ENCODE results near the gene AKAP8.
"Not testable (repeated sequence)": the region's sequence is repeated elsewhere in the genome, so short reads cannot be mapped to it uniquely, and the experiment has no call there.

The AKAP8 gene

DNA sequence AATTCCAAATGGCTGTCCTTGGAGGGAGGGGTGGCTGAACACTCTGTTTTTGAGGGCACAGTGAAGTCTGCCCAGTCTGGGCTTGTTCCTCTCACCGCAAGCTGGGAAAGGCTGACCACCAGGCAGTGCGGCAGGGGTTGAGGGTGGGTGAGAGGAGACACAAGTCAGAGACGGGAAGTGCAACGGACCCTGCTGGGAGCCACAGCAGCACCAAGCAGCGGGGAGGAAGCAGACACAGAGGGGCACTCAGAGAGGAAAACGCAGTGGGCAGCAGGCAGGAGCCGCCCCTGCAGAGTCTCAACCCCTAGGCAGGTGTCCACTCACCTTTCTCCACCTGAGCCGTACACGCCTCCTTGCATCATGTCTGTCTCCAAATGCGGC is 23.6 kb upstream of the AKAP8 start:
- DNase-seq = no peak

- no peak for DNase-seq
Observed at GRCh38 chr19:15402411-15403150, 23.0 kb upstream of the AKAP8 start.

- no peak for DNase-seq
Observed at GRCh38 chr19:15401397-15401710, 21.8 kb upstream of the AKAP8 start.

GRCh38 chr19:15400521-15401396 is 21.2 kb upstream of the AKAP8 start:
- DNase-seq = no peak

DNA sequence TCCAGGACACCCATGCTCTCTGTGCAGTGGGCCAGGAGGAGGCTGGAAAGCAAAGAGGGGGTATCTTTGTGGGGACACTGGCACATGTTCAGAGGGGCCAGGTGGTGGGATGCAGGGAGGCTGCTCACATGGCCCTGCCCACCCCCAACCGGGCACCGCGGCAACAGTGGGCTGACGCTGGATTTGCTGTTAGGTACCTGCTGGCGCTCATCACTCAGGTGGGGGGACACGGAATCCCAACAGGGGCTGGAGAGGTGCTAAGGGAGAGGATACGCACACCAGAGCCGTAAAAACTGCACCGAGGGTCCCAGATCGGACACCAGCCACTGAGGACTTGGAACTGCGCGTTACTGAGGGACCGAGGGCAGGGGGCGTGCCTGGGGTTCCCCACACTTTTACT is 20.0 kb upstream of the AKAP8 start:
- no peak for DNase-seq

DNA sequence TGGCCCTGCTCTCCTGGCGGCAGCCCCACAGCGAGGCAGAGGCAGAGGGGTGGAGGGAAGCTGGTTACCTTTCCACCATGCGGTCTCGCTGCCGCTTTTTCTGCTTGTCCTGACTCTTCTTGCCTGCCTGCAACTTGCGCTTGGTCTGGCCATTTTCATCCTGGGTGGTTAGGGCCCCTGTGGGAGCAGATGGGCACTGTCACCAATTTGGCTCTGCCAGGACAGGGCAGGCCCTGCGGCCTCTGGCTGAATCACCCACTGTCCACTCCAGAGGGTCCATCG is 19.6 kb upstream of the AKAP8 start:
- DNase-seq = no peak

DNA sequence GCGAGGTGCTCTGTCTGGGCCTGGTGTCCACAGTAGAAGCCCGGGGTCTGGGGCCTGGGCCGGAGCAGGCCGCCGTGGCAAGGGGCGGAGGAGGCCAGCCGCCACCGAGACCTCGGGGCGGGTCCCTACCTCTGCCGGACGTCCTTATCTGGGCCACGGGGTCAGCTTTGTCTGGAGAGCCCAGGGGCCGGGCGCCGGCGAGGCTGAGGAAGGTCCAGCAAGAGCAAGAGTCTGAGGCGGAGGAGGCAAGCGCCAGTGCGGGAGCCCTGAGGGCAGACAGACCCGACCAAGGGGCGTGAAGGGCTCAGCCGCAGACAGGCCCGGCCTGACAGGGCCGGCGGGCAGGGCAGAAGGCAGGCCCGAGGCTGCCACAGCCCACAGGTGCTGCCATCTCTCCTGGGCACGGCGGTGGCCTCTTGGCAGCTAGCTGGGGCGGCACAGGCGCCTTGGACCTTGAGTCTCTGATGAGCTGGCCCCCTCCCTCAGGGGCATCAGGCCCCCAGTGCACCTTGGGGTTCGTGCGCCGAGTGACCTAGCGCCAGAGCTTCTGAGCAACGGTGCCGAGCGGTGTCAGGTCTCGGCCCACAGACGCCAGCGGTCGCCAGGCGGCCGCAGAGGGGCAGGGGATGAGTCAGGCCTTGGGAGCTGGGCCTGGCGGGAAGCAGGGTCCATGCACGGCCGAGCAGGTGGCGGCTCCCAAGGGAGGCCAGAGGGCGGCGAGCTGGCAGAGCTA is 19.1 kb upstream of the AKAP8 start:
- DNase-seq = no peak

GRCh38 chr19:15397782-15398181 is 18.2 kb upstream of the AKAP8 start:
- DNase-seq = no peak

GRCh38 chr19:15397236-15397635 is 17.6 kb upstream of the AKAP8 start:
- no peak for DNase-seq

GRCh38 chr19:15396436-15396835 is 16.8 kb upstream of the AKAP8 start:
- DNase-seq = no peak

DNA sequence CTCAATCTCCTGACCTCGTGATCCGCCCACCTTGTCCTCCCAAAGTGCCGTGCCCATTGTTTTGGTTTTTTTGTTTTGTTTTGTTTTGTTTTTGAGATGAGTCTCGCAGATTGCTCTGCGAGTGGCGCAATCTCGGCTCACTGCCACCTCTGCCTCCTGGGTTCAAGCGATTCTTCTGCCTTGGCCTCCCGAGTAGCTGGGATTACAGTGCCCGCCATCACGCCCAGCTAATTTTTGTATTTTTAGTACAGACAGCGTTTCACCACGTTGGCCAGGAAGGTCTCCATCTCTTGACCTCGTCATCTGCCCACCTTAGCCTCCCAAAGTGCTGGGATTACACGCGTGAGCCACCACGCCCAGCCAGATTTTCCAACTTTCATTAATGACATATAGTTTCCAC is 15.7 kb upstream of the AKAP8 start:
- not testable (repeated sequence) for DNase-seq

DNA sequence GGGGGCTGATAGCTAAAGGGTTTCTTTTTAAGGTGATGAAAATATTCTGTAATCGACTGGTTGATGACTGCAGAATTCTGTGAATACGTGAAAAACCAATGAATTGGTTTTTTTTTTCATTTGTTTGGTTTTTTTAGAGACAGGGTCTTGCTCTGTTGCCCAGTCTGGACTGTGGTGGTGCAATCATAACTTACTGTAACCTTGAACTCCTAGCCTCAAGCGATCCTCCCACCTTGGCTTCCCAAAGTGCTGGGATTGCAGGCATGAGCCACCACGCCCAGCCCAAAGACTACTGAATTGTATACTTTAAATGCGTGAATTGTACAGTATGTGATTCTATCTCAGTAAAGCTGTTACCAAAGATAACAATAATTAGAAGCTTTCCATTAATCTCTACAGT is 14.8 kb upstream of the AKAP8 start:
- DNase-seq = no peak

DNA sequence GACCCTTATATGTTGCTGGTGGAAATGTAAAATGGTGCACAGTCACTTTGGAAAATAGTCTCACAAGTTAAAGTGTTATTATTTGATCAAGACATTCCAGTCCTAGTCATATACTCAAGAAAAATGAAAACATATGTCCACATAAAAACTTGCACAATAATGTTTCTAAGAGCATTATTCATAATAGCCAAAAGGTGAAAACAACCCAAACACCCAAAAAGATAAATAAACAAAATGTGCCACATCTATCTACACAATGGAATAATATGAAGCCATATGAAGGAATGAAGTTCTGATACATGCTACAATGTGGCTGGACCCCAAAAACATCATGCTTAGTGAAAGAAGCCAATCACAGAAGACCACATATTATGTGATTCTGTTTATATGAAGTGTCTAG is 14.4 kb upstream of the AKAP8 start:
- no peak for DNase-seq

- no peak for DNase-seq
Observed at GRCh38 chr19:15390814-15391213, 11.2 kb upstream of the AKAP8 start.

GRCh38 chr19:15381864-15382263 is 2.3 kb upstream of the AKAP8 start:
- DNase-seq = no peak

DNA sequence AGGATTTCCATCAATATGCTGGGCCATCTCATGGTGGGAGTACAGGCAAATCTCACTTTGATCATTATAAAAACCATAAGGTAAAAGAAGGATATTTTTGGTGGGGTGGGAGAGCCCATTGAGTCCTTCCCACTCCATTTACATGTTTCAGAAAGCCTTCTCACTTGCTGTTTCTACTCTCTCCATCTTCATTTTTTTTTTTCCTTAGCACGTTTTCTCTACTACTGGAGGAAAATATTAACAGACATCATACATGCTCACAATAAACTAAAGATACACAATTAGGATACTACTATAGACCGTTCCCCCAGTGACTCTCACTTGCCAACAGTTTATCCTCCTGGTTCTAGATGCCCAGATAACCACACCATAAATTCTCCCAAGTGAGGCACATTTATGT is 1.8 kb upstream of the AKAP8 start:
- no peak for DNase-seq

GRCh38 chr19:15379999-15380647 is 536 bp upstream of the AKAP8 start:
- peak; percentile 78 for DNase-seq

- peak; percentile 69 for DNase-seq
Observed at GRCh38 chr19:15378534-15379082, 979 bp downstream of the AKAP8 start.

GRCh38 chr19:15374796-15375440 is 4.7 kb downstream of the AKAP8 start:
- DNase-seq = no peak

GRCh38 chr19:15374105-15374651 is 5.4 kb downstream of the AKAP8 start:
- DNase-seq = no peak

DNA sequence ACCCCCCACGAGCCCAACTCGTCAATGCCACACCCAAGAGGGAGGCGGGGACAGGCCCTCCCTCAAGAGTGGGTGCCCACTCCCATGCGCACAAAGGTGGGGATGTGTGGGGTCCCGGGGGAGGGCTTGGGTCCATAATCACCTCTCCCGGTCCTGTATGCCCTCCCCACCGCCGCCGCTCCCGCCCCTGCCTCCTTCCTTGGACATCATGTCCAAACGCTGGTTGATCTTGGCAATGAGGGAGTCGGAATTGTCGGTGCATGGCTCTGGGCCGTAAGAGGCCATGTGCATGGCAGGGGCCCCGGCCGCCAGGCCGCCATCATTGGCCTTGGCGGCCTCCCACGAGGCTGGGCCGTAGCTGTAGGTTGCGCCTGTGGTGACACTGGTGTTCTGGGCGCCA is 5.9 kb downstream of the AKAP8 start:
- DNase-seq = no peak

GRCh38 chr19:15372891-15373301 is 6.7 kb downstream of the AKAP8 start:
- DNase-seq = no peak

Measured in eye (tissue), 1 donor.